ENCODE data around the gene PTPN4.

DNA sequence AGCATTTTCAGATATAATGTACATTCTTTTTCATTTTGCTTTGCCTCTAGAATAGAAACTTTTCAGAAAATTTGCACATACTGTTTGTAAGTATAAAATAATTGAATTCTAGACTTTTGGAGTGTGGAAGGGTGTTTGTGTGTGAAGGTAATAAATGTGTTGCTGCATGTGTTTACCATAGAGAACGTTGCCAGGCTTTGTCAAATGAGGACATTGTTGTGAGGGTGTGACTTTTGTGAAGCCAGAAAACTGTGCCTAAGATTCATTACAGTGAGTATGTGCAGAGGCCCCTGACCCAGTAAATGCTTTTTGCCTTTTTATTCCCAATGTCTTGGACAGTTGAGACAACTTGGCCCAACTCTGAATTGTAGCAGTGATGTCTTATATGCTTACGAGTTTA is 222.8 kb downstream of the PTPN4 start:
- TF ChIP-seq POLR2A (IDR thresholded peaks at IDR 0.05; ENCODE audit: low read length) (no peak), GATA1 (IDR thresholded peaks at IDR 0.05; ENCODE audit: low read depth, low read length) (no peak)

Data from erythroblast (primary cell).